ENCODE data around the gene PCDHGB4.
"Not testable (repeated sequence)": the region's sequence is repeated elsewhere in the genome, so short reads cannot be mapped to it uniquely, and the experiment has no call there.

PCDHGB4 gene

DNA sequence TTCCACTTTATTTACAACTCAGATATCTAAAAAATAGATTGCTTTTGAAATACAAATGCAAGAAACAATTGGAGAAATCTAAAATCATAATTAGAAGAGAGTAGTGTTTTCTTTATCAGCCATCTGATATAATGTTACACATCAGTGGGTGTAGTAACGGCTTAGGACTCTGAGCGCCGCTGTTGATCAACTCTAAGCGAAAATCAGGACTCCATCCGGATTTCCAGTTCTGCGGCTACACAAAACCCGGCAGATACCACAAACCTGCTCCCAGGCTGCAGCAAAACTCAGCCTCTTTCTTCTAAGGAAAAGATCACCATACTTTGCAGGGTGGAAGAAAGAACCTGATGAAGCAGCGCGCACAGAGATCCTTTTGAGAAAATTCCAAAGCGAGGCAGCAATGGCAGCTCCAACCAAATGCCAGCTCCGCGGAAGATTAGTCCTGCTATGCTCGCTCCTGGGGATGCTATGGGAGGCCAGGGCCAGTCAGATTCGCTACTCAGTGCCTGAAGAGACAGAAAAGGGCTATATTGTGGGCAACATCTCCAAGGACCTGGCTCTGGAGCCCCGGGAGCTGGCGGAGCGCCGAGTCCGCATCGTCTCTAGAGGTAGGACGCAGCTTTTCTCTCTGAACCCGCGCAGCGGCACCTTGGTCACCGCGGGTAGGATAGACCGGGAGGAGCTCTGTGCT is 15.2 kb downstream of the PCDHGB4 start, which contains the start of gene PCDHGA9:
Gene PCDHGA9 (plus strand): TSS at position 226 of the 691 bp plus-strand sequence. CDS start 175 bp downstream, at position 401.
- H3K9me3 ChIP-seq (ENCODE audit: insufficient read depth, low read length, severe bottlenecking), result no peaks in the 10 kb centered on the region
- H3K9ac ChIP-seq (ENCODE audit: low read depth, low read length), result no peak within 1 kb of the TSS
- peak within 1 kb of the TSS; percentile 51 for H2AFZ ChIP-seq (ENCODE audit: low read depth, low read length)
- H4K20me1 ChIP-seq (ENCODE audit: insufficient read depth, low read length), result no peaks in the 10 kb centered on the region
- peak; percentile 65 for TF ChIP-seq CTCF (IDR thresholded peaks at IDR 0.05; ENCODE audit: borderline replicate concordance, extremely low read depth, low read length, poor library complexity, severe bottlenecking)
- TF ChIP-seq EZH2 (IDR thresholded peaks at IDR 0.05; ENCODE audit: borderline replicate concordance, low read depth, low read length, severe bottlenecking), result no peak
- DNase-seq, result peak; percentile 27
- H3K27me3 ChIP-seq (ENCODE audit: insufficient read depth, low read length, poor library complexity), result no peaks in the 10 kb centered on the region
- no peaks in the 10 kb centered on the region for H3K4me1 ChIP-seq (ENCODE audit: insufficient read depth, low read length)
- peak within 1 kb of the TSS in 1 of 2 experiments; percentile 32; a peak in 1 of 4 replicates for H3K4me3 ChIP-seq (ENCODE audit: low read depth in 1 of 2, low read length in 2 of 2)
- no peaks in the 10 kb centered on the region for H3K36me3 ChIP-seq (ENCODE audit: insufficient read depth, low read length)
- no peaks in the 10 kb centered on the region for H3K79me2 ChIP-seq (ENCODE audit: insufficient read depth, low read length)
- no peak within 1 kb of the TSS for H3K27ac ChIP-seq (ENCODE audit: low read length)
- 0 out of 3 replicates have a peak, but pooled peaks have one; percentile 45 for ATAC-seq (ENCODE audit: insufficient read depth, low read depth)
- peak within 1 kb of the TSS; percentile 42; the same call in 1 of the 2 replicates for H3K4me2 ChIP-seq (ENCODE audit: insufficient read depth, low read length)

DNA sequence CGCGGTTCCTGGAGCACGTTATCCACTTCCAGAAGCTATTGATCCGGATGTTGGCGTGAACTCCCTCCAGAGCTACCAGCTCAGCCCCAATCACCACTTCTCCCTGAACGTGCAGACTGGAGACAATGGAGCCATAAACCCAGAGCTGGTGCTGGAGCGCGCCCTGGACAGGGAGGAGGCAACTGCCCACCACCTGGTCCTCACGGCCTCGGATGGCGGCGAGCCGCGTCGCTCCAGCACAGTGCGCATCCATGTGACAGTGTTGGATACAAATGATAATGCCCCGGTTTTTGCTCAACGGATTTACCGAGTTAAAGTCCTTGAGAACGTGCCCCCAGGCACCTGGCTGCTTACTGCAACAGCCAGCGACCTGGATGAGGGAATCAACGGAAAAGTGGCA is 15.9 kb downstream of the PCDHGB4 start:
- H3K27me3 ChIP-seq (ENCODE audit: insufficient read depth, low read length, poor library complexity), result no peaks in the 10 kb centered on the region
- H3K4me3 ChIP-seq (ENCODE audit: low read depth in 1 of 2, low read length in 2 of 2), result no peak overlapping the region
- TF ChIP-seq EZH2 (IDR thresholded peaks at IDR 0.05; ENCODE audit: borderline replicate concordance, low read depth, low read length, severe bottlenecking), result no peak
- no peak for TF ChIP-seq CTCF (IDR thresholded peaks at IDR 0.05; ENCODE audit: borderline replicate concordance, extremely low read depth, low read length, poor library complexity, severe bottlenecking)
- H3K79me2 ChIP-seq (ENCODE audit: insufficient read depth, low read length), result no peaks in the 10 kb centered on the region
- H3K9ac ChIP-seq (ENCODE audit: low read depth, low read length), result no peak overlapping the region
- H3K4me1 ChIP-seq (ENCODE audit: insufficient read depth, low read length), result no peaks in the 10 kb centered on the region
- no peaks in the 10 kb centered on the region for H3K36me3 ChIP-seq (ENCODE audit: insufficient read depth, low read length)
- ATAC-seq (ENCODE audit: insufficient read depth, low read depth), result no peak
- H3K9me3 ChIP-seq (ENCODE audit: insufficient read depth, low read length, severe bottlenecking), result no peaks in the 10 kb centered on the region
- H2AFZ ChIP-seq (ENCODE audit: low read depth, low read length), result no peak overlapping the region
- no peak overlapping the region for H3K27ac ChIP-seq (ENCODE audit: low read length)
- no peaks in the 10 kb centered on the region for H4K20me1 ChIP-seq (ENCODE audit: insufficient read depth, low read length)
- no peak overlapping the region for H3K4me2 ChIP-seq (ENCODE audit: insufficient read depth, low read length)
- no peak for DNase-seq

DNA sequence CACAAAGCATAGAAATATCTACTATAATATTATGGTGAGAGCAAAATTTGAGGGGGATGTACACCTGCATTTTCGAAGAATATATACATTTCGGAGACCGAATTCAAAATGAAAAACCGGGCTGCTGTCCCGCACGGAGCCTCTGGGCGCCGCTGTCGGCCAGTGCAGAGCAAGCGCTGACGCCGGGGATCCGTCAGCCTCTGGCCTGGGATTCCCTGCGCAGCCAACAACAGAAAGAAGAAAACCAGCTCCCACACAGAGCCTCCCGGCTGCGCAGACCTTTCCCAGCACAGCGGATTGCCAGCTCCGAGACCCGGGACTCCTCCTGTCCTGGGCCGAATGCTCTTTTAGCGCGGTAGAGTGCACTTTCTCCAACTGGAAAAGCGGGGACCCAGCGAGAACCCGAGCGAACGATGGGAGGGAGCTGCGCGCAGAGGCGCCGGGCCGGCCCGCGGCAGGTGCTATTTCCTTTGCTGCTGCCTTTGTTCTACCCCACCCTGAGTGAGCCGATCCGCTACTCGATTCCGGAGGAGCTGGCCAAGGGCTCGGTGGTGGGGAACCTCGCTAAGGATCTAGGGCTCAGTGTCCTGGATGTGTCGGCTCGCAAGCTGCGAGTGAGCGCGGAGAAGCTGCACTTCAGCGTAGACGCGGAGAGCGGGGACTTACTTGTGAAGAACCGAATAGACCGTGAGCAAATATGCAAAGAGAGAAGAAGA is 20.4 kb downstream of the PCDHGB4 start, which contains the start of gene PCDHGB6:
Gene PCDHGB6 (plus strand): TSS at position 232 of the 716 bp plus-strand sequence. CDS start 182 bp downstream, at position 414.
- H4K20me1 ChIP-seq (ENCODE audit: insufficient read depth, low read length); DNase-seq: not testable (repeated sequence)

More for the DNA sequence above, 20.4 kb downstream of the PCDHGB4 start, which contains the start of gene PCDHGB6:
- not testable (repeated sequence) for H2AFZ ChIP-seq (ENCODE audit: low read depth, low read length); H3K79me2 ChIP-seq (ENCODE audit: insufficient read depth, low read length); H3K4me3 ChIP-seq (ENCODE audit: low read depth in 1 of 2, low read length in 2 of 2); H3K27me3 ChIP-seq (ENCODE audit: insufficient read depth, low read length, poor library complexity); H3K36me3 ChIP-seq (ENCODE audit: insufficient read depth, low read length); H3K27ac ChIP-seq (ENCODE audit: low read length); H3K4me1 ChIP-seq (ENCODE audit: insufficient read depth, low read length); ATAC-seq (ENCODE audit: insufficient read depth, low read depth); H3K9ac ChIP-seq (ENCODE audit: low read depth, low read length); H3K9me3 ChIP-seq (ENCODE audit: insufficient read depth, low read length, severe bottlenecking); H3K4me2 ChIP-seq (ENCODE audit: insufficient read depth, low read length)

All from DND-41 (cell line).